AG20443 (cell line): ENCODE data around the gene MTO1.
"Not testable (repeated sequence)": the region's sequence is repeated elsewhere in the genome, so short reads cannot be mapped to it uniquely, and the experiment has no call there.

ENCODE experiments used
- DNase-seq: peaks from one replicate; pipeline ENCODE4 v3.0.0; 2012; ENCODE audit warnings: low spot score, mixed read lengths

The MTO1 gene

DNA sequence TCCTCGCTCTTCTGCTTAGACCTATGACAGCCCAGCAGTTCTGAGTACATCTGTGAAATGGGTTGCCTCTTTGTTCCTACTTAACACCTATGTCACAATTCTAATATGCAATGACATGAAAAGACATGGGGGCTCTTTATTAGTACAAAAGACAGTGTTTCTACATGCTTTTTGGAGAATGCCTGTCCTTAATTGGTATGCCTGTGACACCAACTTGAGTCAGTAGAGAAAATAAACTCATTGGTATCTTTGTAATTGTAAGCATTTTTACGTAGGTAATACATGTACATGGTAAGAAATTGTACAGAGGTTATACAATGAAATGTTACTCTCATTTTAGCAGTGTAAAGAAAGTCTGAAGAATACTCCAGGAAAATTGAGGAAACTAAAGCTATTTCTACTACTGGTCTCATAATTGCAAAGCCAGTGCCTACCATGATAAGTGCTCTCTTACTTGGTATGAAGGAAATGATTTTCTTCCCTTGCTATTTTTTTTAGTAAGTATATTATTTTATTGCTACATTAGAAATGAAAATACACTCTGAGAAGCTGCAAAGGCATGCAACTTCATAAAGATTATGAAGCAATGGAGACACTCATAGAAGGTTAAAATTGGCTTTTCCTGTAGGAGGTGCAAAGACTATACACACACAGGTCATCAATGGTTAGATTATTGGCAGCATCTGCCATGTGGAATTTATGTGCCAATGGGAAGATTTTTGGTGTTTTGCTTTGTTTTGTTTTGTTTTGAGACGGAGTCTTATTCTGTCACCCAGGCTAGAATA, 64.2 kb downstream of the MTO1 start:
- no peak for DNase-seq

DNA sequence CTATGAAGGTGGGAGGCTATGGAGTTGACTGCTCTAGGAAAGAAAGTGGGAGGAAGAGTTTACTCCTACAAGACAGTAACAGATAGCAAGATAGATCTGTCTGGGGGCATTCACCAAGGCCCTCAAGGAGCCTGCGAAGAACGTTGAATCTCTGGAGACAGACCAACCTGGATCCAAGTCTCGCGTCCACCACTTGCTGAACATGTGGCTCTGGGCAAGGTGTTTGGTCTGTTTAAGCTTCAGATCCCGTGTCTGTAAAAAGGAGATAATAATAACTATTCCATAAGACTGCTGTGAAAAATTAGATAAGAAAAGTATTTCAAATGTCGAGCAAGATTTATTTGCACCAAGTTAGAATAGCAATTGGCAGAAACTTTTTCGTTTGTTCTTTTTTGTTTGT, 67.4 kb downstream of the MTO1 start:
- DNase-seq = no peak

DNA sequence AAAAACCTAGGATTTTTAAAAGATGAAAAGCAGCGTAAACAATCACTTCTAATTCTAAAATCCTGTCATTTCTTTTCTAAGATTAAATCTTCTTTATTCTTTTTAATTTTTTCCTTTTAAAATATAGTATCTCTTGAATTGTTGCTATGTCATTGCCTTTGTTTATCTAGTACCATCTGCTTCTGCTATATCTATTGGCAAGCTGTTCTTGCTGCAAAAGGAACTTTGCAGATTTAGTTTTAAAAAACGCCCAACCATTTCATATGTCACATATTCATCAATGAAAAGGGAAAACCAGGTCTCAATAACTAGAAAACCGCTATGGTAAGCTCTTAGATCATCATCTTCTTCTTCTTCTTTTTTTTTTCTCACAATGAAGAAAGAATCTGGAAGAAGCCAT, 70.8 kb downstream of the MTO1 start:
- no peak for DNase-seq

DNA sequence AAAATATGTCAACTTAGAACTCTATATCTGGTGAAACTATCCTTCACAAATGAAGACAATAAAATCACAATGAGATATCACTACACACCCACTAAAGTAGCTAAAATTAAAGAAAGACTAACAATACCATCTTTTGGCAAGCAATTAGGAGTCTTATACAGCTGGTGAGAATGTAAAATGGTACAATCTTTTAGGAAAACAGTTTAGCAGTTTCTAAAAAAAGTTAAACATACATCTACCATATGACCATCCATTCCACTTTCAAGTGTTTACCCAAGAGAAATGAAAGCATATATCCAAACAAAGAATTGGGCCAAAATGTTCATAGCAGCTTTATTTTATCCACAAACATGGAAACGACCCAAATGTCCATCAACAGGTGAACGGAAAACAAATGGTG, 73.1 kb downstream of the MTO1 start:
- no peak for DNase-seq

DNA sequence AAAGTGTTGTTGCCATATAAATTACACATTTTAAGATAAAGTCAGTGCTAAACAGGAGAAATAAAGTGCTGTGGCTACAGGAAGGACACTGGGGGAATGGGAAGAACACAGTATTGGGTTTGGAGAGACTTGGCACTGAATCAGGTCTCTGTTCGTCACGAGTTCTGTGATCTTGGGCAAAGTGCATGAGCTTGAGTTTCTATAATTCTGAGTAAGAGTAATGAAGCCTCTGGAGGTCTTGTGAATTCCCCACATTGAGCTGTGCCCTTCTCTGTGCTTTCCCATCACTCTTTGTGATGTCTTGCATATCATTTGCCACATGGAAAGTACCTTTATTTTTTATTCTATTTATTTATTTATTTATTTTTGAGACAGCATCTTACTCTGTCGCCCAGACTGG, 76.1 kb downstream of the MTO1 start:
- DNase-seq = no peak

DNA sequence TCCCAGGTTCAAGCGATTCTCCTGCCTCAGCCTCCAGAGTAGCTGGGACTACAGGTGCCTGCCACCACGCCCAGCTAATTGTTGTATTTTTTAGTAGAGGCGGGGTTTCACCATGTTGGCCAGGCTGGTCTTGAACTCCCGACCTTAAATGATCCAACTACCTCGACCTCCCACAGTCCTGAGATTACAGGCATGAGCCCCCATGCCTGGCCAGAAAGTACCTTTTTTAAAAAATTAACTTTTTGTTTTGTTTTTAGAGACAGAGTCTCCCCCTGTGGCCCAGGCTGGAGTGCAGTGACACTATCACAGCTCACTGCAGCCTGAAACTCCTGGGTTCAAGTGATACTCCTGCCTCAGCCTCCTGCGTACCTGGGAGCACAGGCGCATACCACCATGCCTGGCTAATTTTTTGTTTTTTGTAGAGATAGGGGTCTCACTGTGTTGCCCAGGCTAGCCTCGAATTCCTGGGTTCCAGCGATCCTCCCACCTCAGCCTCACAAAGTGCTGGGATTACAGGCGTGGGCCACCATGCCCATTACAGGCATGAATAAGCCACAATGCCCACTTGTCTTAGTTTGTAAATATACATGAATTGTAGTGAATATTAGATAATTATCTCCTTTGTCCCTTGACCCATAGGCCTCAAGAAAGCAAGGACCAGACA, 76.7 kb downstream of the MTO1 start:
- no peak for DNase-seq

DNA sequence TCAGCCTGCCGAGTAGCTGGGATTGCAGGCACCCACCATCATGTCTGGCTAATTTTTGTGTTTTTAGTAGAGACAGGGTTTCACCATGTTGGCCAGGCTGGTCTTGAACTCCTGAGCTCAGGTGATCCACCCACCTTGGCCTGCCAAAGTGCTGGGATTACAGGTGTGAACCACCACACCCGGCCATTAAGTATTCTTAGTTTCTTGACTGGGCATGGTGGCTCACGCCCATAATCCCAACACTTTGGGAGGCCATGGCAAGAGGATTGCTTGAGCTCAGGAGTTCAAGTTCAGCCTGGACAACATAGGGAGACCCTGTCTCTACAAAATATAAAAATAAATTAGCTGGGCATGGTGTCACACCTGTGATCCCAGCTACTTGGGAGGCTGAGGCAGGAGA, 80.9 kb downstream of the MTO1 start:
- not testable (repeated sequence) for DNase-seq

DNA sequence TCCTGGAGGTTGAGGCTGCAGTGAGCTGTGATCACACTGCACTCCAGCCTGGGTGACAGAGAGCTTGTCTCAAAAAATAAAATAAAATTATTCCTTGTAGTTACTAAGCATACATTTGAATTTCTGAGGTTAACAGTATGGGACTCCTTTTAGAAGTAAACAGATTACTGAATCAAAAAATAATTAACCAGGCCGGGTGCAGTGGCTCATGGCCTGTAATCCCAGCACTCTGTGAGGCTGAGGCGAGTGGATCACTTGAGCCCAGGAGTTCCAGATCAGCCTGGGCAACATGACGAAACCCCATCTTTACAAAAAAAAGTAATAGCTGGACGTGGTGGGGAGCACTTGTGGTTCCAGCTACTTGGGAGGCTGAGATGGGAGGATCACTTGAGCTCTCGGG, 81.4 kb downstream of the MTO1 start:
- DNase-seq = no peak

DNA sequence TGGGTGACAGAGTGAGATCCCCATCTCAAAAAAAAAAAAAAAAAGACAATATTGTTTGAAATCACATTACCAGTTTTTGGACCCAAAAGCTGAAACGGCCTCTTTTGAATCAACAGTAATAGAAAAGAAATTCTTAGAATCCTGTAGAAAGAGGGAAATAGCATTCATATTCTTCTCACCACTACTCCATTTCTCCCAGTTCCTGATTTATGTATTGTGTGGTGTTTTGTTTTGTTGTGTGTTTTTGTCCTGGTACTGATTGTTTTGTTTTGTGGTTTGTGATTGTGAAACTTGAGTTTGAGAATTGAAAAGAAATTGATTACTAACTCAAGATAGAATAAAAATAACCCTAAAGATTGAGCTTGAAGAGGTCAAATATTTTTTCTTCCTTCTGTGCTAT, 85.5 kb downstream of the MTO1 start:
- DNase-seq = no peak

DNA sequence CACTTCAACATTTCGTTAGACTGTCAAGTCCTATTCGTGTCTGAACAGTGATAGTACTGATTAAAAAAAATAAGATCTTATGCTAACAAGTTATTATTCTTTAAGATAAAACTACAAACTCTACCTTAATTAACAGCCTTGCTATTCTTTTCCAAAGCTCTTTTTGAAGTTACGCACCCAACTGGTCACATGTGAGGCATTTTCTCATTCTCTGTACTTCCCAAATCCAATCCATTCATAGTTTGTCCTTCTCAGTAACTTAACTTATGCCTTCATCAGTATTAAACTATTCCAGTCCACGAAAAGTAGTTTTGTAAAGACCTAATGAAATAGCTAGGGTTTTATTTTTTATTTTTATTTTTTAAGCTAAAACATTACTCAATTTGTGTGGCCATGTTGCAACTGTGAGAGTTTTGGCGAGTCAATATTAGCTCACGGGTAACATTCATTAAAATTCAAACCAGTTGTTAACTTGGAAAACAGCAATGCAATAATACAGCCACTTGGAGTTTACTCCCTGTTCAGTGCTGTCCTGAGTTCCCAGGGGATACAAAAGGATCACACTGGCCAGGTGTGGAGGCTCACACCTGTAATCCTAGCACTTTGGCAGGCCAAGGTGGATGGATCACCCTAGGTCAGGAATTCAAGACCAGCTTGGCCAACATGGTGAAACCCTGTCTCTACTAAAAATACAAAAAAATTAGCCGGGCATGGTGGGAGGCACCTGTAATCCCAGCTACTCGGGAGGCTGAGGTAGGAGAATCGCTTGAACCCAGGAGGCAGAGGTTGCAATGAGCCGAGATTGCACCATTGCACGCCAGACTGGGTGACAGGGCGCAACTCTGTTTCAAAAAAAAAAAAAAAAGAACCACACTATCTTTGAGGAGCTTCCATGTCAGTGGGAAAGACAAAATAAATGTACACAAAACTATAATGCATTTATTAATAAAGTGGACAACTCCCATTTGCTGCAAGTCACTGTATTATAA, 87.2 kb downstream of the MTO1 start:
- DNase-seq = no peak

DNA sequence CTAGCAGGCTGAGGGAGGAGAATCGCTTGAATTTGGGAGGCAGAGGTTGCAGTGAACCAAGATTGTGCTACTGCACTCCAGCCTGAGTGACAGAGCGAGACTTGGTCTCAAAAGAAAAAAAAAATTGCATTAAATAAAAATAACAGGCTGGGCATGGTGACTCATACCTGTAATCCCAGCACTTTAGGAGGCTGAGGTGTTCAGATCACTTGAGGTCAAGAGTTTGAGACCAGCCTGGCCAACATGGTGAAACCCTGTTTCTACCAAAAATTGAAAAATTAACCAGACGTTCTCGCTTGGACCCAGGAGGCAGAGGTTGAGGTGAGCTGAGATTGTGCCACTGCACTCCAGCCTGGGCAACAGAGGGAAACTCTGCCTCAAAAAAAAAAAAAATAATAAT, 89.6 kb downstream of the MTO1 start:
- not testable (repeated sequence) for DNase-seq

DNA sequence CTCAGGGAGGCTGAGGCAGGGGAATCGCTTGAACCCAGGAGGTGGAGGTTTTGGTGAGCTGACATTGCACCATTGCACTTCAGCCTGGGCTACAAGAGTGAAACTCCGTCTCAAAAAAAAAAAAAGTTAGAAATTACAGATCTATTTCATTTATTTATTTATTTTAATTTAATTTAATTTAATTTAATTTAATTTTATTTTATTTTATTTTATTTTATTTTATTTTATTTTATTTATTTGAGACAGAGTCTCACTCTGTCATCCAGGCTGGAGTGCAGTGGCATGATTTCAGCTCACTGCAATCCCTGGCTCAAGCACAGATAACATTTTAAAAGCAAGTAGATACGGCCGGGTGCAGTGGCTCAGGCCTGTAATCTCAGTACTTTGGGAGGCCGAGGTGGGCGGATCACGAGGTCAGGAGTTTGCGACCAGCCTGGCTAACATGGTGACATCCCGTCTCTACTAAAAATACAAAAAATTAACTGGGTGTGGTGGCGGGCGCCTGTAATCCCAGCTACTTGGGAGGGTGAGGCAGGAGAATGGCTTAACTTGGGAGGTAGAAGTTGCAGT, 93.9 kb downstream of the MTO1 start:
- not testable (repeated sequence) for DNase-seq

DNA sequence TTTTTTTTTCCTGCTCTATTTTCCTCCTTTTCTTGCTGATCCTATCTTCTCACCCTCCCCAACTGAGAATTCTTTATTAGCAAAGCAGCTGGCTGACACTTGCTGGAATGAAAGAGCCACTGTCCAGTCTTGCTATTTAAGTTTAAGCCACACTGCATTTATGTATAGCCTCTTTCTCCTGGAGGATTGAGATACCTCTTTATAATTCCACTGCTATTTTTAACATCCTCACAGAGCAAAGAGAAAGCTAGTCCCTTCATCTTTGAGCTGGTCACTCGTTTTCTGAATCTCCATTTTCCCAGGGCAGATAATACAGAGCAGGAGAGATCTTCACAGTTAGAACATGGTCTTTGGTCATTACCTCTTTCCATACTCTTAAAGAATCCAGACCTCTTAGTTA, 95.3 kb downstream of the MTO1 start:
- no peak for DNase-seq
